Right cardiac atrium (tissue), 5 donors: ENCODE results near the gene PAQR9. TPM values are rescaled to one million over a fixed set of nuclear protein-coding genes. Genes with fewer than 3 reads are reported as not detected.

Experiments
- ATAC-seq, 2 donors: fragments of 200-7000 bp; cut with Tn5 transposase; one replicate each; pipeline versions ENCODE4 v1.8.0 to v1.9.1; 2020; ENCODE audit warnings: moderate library complexity in 2 of 2, mild to moderate bottlenecking in 1 of 2
- DNase-seq, 3 donors: peaks; one replicate each; pipeline ENCODE4 v3.0.0-alpha.2; 2020
- H3K27ac ChIP-seq: one replicate; pipeline ENCODE4 v1.5.1; 2013; ENCODE audit warnings: mild to moderate bottlenecking, low read length, control low read depth, moderate library complexity
- H3K27me3 ChIP-seq: one replicate; pipeline ENCODE4 v1.6.1; 2013; ENCODE audit not compliant: control insufficient read depth, insufficient read depth
- H3K4me1 ChIP-seq: one replicate; pipeline ENCODE4 v1.6.1; 2013; ENCODE audit warnings: low read length; ENCODE audit not compliant: control insufficient read depth, insufficient read depth
- H3K4me3 ChIP-seq: one replicate; pipeline ENCODE4 v1.5.1; 2013; ENCODE audit warnings: low read length, control low read depth
- H3K9me3 ChIP-seq: one replicate; pipeline ENCODE4 v1.6.1; 2013; ENCODE audit warnings: low read length; ENCODE audit not compliant: control insufficient read depth
- WGBS: extraction: QIAGEN DNeasy Blood & Tissue Kit; methylation state at CpG from one replicate; pipeline ENCODE4 v1.1.7; 2013; 5-methylcytosine and 5-hydroxymethylcytosine counted together
- intact Hi-C, 4 donors: fragments of 100-400 bp; cut with DNase I; formaldehyde crosslinking; loops; one replicate each; pipeline versions ENCODE4 v1.11.0 to v1.14.0; 2022 to 2023
- polyA plus RNA-seq: library from polyadenylated mRNA; stranded (reverse); fragments of 200-250 nt; gene quantifications from one replicate; pipeline ENCODE4 v1.2.3, GENCODE V29; 2013
- total RNA-seq, 4 donors: library from RNA; stranded (reverse); fragmentation: NEBNext Ultra II Directional; extraction: Animal tissue kit (Norgen Biotek cat#: 25700); gene quantifications; one replicate each; pipeline ENCODE4 v1.2.1, GENCODE V29; 2021
- donor health status: healthy with polysubstance abuse.
- donor health status: DM: no; HTN: yes; CAD: no.
- donor health status: DM: no; HTN: no; CAD: no.
- donor health status: DM: no; HTN: yes; CAD: no; lungs with severe emphysema.
- donor health status: DM: yes; HTN: yes; CAD: no.

The PAQR9 gene
- total and polyA plus RNA-seq, 5 donors: 4.7 to 12.5 (median 8.6) TPM

GRCh38 chr3:142914286-142914811 is 49.1 kb downstream of the PAQR9 start:
- Histone ChIP-seq H3K4me1 (peaks cover 9% of the 10 kb centered on the region), H3K27me3 (no peaks in the 10 kb centered on the region), H3K4me3 (no peak overlapping the region), H3K27ac (no peak overlapping the region), H3K9me3 (no peaks in the 10 kb centered on the region)
- intact Hi-C loops: no loop called here
- DNase-seq (no peak), ATAC-seq (no peak)
- 60% methylated on average over 3 of the region's 3 CpGs for WGBS

- intact Hi-C loops: no loop called here
- Histone ChIP-seq H3K27ac (peak overlapping the region; percentile 61), H3K4me1 (peaks cover 9% of the 10 kb centered on the region), H3K4me3 (no peak overlapping the region), H3K9me3 (no peaks in the 10 kb centered on the region), H3K27me3 (no peaks in the 10 kb centered on the region)
- WGBS: 76% methylated on average over 1 of the region's 1 CpG
- DNase-seq (no peak), ATAC-seq (no peak)
Measured at GRCh38 chr3:142913432-142913831, 50.0 kb downstream of the PAQR9 start.

- Histone ChIP-seq H3K27me3 (no peaks in the 10 kb centered on the region), H3K4me3 (no peak overlapping the region), H3K4me1 (peaks cover 9% of the 10 kb centered on the region), H3K27ac (no peak overlapping the region), H3K9me3 (no peaks in the 10 kb centered on the region)
- 31% methylated on average over 6 of the region's 6 CpGs for WGBS
- no peak for DNase-seq
- intact Hi-C loops: no loop called here
- ATAC-seq: peak in 1 of 2 donors; percentile 48
Measured at GRCh38 chr3:142912402-142913172, 50.9 kb downstream of the PAQR9 start.

Other genes with a start within 250 kb of the PAQR9 start
- gene TRPC1, start 239.6 kb downstream of the PAQR9 start, total RNA-seq: 10 to 100 TPM; 18.6 to 23.6 (median 21.4) TPM
- gene TRPC1, start 239.6 kb downstream of the PAQR9 start, polyA plus RNA-seq: 11.1 TPM
- 100 to 1,000 TPM; 110 to 136 (median 124) TPM for gene PCOLCE2, start 74.6 kb downstream of the PAQR9 start, total RNA-seq
- 172 TPM for gene PCOLCE2, start 74.6 kb downstream of the PAQR9 start, polyA plus RNA-seq
- 10 to 100 TPM; 44.3 to 56.6 (median 51.0) TPM for gene U2SURP, start 37.9 kb upstream of the PAQR9 start, total RNA-seq
- 22.8 TPM for gene U2SURP, start 37.9 kb upstream of the PAQR9 start, polyA plus RNA-seq
- 1 to 10 TPM; 1.5 to 3.3 (median 2.4) TPM for gene CHST2, start 156.1 kb upstream of the PAQR9 start, total RNA-seq
- gene CHST2, start 156.1 kb upstream of the PAQR9 start, polyA plus RNA-seq: 2.0 TPM